H1 (cell line): ENCODE measurements around the gene TMEM179B. TPM values are rescaled to one million over a fixed set of nuclear protein-coding genes. Genes with fewer than 3 reads are reported as not detected.

Experiments
- ASH2L ChIP-seq: fragments of 200-600, 300-600 bp; sonication (generic); IDR thresholded peaks from one replicate; pipeline ENCODE4 v1.7.1; 2017; ENCODE audit warnings: low read length
- BACH1 ChIP-seq: IDR thresholded peaks from 2 replicates; pipeline ENCODE4 v1.6.1; 2012; ENCODE audit warnings: low read length, improper control_type of control experiment
- CBX5 ChIP-seq: fragments of 300-800, 300-1000 bp; sonication (generic); IDR thresholded peaks from 2 replicates; pipeline ENCODE4 v1.7.1; 2016; ENCODE audit warnings: antibody characterized with exemption, low read length, low read depth
- CTCF ChIP-seq, 3 experiments: IDR thresholded peaks; 1 replicate in 2 of 3; 2 replicates in 1 of 3; pipeline versions ENCODE4 v1.5.1 to v1.6.1; 2011; ENCODE audit warnings: low read length in 3 of 3, mild to moderate bottlenecking in 3 of 3, inconsistent platforms in 2 of 3, low read depth in 1 of 3, moderate library complexity in 1 of 3; ENCODE audit not compliant: insufficient read depth in 1 of 3; ENCODE audit errors: control extremely low read depth in 1 of 3
- GTF2F1 ChIP-seq: IDR thresholded peaks from 2 replicates; pipeline ENCODE4 v1.6.1; 2012; ENCODE audit warnings: low read depth, low read length, improper control_type of control experiment, borderline replicate concordance
- HDAC6 ChIP-seq: IDR thresholded peaks from one replicate; pipeline ENCODE4 v1.7.1; 2012; ENCODE audit warnings: low read depth, mild to moderate bottlenecking, inconsistent platforms, low read length, moderate library complexity
- JUN ChIP-seq: IDR thresholded peaks from 2 replicates; pipeline ENCODE4 v1.6.1; 2011; ENCODE audit warnings: low read depth, mild to moderate bottlenecking, improper control_type of control experiment, low read length
- JUND ChIP-seq: IDR thresholded peaks from 2 replicates; pipeline ENCODE4 v1.6.1; 2011; ENCODE audit warnings: mild to moderate bottlenecking, improper control_type of control experiment, low read length
- KDM1A ChIP-seq: fragments of 200-600, 300-600 bp; sonication (generic); IDR thresholded peaks from 2 replicates; pipeline ENCODE4 v1.7.1; 2016; ENCODE audit warnings: mild to moderate bottlenecking, low read length, borderline replicate concordance
- PHF8 ChIP-seq: fragments of 200-600 bp; sonication (generic); conservative IDR thresholded peaks from 2 replicates; pipeline ENCODE4 v1.7.1; 2012; ENCODE audit warnings: low read depth, mild to moderate bottlenecking, inconsistent platforms, low read length, moderate library complexity
- POU5F1 ChIP-seq: IDR thresholded peaks from 2 replicates; pipeline ENCODE4 v1.6.1; 2011; ENCODE audit warnings: low read depth, mild to moderate bottlenecking, low read length, moderate library complexity
- RBBP5 ChIP-seq: IDR thresholded peaks from 2 replicates; pipeline ENCODE4 v1.7.1; 2012; ENCODE audit warnings: low read depth, mild to moderate bottlenecking, inconsistent platforms, low read length, moderate library complexity, borderline replicate concordance
- SIN3A ChIP-seq, 2 experiments: IDR thresholded peaks in 1 of 2; conservative IDR thresholded peaks in 1 of 2; 2 replicates each; pipeline ENCODE4 v1.6.1; 2011 to 2012; ENCODE audit warnings: low read length in 2 of 2, improper control_type of control experiment in 1 of 2, low read depth in 1 of 2, mild to moderate bottlenecking in 1 of 2
- SUZ12 ChIP-seq: fragments of 200-600 bp; sonication (generic); IDR thresholded peaks from 2 replicates; pipeline ENCODE4 v1.6.1; 2012; ENCODE audit warnings: mild to moderate bottlenecking, inconsistent platforms, low read length, moderate library complexity, mixed read lengths
- TCF12 ChIP-seq: IDR thresholded peaks from 2 replicates; pipeline ENCODE4 v1.6.1; 2011; ENCODE audit warnings: low read depth, mild to moderate bottlenecking, low read length
- TEAD4 ChIP-seq: IDR thresholded peaks from 2 replicates; pipeline ENCODE4 v1.6.1; 2012; ENCODE audit warnings: low read depth, low read length, inconsistent platforms, mixed read lengths
- ZNF274 ChIP-seq: IDR thresholded peaks from 2 replicates; pipeline ENCODE4 v1.7.0; 2012; ENCODE audit warnings: low read length, borderline replicate concordance; ENCODE audit errors: extremely low read depth
- polyA plus RNA-seq, 7 experiments: library from polyadenylated mRNA; depleted of rRNA in 3 of 7; stranded (reverse) in 5 of 7; unstranded in 2 of 7; fragments of >200 nt in 5 of 7; fragments of 200-250 nt in 2 of 7; gene quantifications; 1 replicate in 5 of 7; 2 replicates in 1 of 7; 4 replicates in 1 of 7; pipeline versions ENCODE4 v1.2.1 to v1.2.3, GENCODE V29; 2011 to 2013; ENCODE audit warnings: missing spikeins in 2 of 7, mixed read lengths in 2 of 7
- total RNA-seq: library from RNA; stranded (reverse); fragmentation: NEBNext Ultra II Directional; extraction: Animal tissue kit (Norgen Biotek cat#: 25700); gene quantifications from 2 replicates; pipeline ENCODE4 v1.2.1, GENCODE V29; 2021

Gene TMEM179B
- total and polyA plus RNA-seq, 2 of the 8 experiments (the other 6 are each of a cell fraction or from before 2014, with no cell fraction given), result 18.6 to 62.2 TPM

DNA sequence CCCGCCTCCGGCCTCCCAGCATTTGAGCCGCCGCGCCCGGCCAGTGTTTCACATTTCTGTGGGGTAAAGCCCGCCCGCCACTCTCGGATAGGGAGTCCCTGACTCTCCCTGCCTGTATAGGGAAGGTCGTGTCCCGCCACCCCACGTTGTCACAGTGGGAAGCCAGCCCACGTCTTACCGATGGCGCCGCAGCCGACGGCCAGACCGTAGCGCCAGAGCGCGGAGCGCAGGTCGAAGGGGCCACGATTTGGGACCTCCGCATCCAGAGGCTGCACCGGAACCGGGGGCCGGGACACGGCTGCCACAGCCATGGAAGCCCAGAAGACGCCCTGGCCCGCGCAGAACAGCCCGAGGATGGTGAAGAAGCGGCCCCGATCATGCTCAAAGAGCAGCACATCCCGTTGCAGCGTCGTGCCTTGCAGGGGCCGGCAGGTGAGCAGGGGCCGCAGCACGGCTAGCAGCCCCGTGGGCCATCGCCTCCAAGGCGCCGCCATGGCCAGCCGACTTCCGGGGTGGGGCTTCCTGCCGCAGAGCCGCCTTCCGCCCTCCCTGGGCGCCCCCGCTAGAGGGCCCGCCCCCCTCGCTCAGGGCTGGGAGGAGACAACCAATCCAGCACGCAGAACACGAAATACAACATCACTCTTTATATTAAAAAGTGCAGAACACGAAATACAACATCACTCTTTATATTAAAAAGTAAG is 4.4 kb downstream of the TMEM179B start, which contains the start of gene TMEM223 (continued):
- TF ChIP-seq HDAC6 (no peak), POU5F1 (no peak), GTF2F1 (no peak), SUZ12 (no peak), PHF8 (peak; percentile 99), JUN (no peak), TEAD4 (no peak), ASH2L (peak; percentile 77), CTCF (IDR thresholded peaks at IDR 0.05; ENCODE audit: control extremely low read depth in 1 of 3, insufficient read depth in 1 of 3, low read depth in 1 of 3, low read length in 3 of 3) (no peak; a peak in 1 of 4 replicates), CBX5 (no peak), TCF12 (no peak), BACH1 (no peak), RBBP5 (peak; percentile 47; the same call in 1 of the 2 replicates), ZNF274 (no peak), JUND (no peak), KDM1A (no peak), SIN3A (conservative IDR thresholded peaks at IDR 0.05 in 1 of 2, IDR thresholded peaks at IDR 0.05 in 1 of 2; ENCODE audit: low read depth in 1 of 2, low read length in 2 of 2) (peak in 1 of 2 experiments; percentile 54; a peak in 2 of 4 replicates)
